ENCODE measurements around the gene SPAG16.

- TF ChIP-seq, protein P1, sequence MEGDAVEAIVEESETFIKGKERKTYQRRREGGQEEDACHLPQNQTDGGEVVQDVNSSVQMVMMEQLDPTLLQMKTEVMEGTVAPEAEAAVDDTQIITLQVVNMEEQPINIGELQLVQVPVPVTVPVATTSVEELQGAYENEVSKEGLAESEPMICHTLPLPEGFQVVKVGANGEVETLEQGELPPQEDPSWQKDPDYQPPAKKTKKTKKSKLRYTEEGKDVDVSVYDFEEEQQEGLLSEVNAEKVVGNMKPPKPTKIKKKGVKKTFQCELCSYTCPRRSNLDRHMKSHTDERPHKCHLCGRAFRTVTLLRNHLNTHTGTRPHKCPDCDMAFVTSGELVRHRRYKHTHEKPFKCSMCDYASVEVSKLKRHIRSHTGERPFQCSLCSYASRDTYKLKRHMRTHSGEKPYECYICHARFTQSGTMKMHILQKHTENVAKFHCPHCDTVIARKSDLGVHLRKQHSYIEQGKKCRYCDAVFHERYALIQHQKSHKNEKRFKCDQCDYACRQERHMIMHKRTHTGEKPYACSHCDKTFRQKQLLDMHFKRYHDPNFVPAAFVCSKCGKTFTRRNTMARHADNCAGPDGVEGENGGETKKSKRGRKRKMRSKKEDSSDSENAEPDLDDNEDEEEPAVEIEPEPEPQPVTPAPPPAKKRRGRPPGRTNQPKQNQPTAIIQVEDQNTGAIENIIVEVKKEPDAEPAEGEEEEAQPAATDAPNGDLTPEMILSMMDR (IDR thresholded peaks at IDR 0.05) = no peak
- no peak for TF ChIP-seq ZFX (IDR thresholded peaks at IDR 0.05; ENCODE audit: borderline replicate concordance)
Measured at GRCh38 chr2:213281156-213281555, 3.1 kb upstream of the SPAG16 start.

Measured in 22Rv1 (cell line).